Measurements from ENCODE around the gene TTC33.

GRCh38 chr5:40521108-40521785 is 234.5 kb downstream of the TTC33 start:
- TF ChIP-seq, protein P1, sequence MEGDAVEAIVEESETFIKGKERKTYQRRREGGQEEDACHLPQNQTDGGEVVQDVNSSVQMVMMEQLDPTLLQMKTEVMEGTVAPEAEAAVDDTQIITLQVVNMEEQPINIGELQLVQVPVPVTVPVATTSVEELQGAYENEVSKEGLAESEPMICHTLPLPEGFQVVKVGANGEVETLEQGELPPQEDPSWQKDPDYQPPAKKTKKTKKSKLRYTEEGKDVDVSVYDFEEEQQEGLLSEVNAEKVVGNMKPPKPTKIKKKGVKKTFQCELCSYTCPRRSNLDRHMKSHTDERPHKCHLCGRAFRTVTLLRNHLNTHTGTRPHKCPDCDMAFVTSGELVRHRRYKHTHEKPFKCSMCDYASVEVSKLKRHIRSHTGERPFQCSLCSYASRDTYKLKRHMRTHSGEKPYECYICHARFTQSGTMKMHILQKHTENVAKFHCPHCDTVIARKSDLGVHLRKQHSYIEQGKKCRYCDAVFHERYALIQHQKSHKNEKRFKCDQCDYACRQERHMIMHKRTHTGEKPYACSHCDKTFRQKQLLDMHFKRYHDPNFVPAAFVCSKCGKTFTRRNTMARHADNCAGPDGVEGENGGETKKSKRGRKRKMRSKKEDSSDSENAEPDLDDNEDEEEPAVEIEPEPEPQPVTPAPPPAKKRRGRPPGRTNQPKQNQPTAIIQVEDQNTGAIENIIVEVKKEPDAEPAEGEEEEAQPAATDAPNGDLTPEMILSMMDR (IDR thresholded peaks at IDR 0.05), result no peak
- no peak for TF ChIP-seq TCF7L2 (IDR thresholded peaks at IDR 0.05; ENCODE audit: low read depth, low read length)
- no peak for TF ChIP-seq POLR2AphosphoS5 (IDR thresholded peaks at IDR 0.05; ENCODE audit: low read depth, low read length)
- TF ChIP-seq REST (IDR thresholded peaks at IDR 0.05; ENCODE audit: insufficient read depth in 1 of 2, low read depth in 2 of 2, low read length in 1 of 2), result no peak
- TF ChIP-seq SIN3A (IDR thresholded peaks at IDR 0.05; ENCODE audit: borderline replicate concordance, insufficient read depth, low read depth, low read length), result no peak
